ENCODE data around the gene MSI1.
"Not testable (repeated sequence)": the region's sequence is repeated elsewhere in the genome, so short reads cannot be mapped to it uniquely, and the experiment has no call there.

The MSI1 gene

GRCh38 chr12:120356567-120357030, 12.4 kb downstream of the MSI1 start:
- peak; percentile 92 for DNase-seq (ENCODE audit: low read depth)

DNA sequence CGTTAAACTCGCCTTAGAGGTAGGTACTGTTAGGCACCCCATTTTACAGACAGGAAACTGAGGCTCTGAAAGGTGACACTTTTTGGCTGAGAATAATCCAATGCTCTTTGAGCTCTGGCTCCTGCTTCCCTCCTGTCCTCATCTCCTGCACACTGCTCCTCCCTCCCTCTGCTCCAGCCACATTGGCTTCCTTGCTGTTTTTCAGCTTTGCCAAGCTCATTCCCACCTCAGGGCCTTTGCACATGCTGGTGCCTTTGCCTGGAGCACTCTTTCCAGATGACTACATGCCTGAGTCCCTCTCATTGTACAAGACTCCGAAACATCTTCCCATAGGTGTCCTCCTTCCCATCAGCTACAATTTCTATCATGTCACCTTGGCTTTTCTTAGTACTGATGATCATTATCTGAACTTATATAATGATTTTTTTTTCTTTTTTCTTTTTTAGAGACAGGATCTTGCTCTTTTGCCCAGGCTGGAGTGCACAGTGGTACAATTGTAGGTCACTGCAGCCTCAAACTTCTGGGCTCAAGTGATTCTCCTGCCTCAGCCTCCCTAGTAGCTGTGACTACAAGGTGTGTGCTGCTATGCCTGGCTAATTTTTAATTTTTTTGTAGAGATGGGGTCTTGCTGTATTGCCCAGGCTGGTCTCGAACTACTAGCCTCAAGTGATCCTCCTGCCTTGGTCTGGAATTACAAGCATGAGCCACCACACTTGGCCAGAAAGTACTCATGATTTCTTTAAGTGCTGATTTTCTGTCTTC, 15.2 kb downstream of the MSI1 start:
- no peak for DNase-seq (ENCODE audit: low read depth)

- DNase-seq (ENCODE audit: low read depth) = no peak
These were observed 15.8 kb downstream of the MSI1 start for GRCh38 chr12:120353136-120353535.

- DNase-seq (ENCODE audit: low read depth) = peak; percentile 73
These were observed 16.8 kb downstream of the MSI1 start for GRCh38 chr12:120352117-120352516.

- DNase-seq (ENCODE audit: low read depth) = no peak
These were observed 18.2 kb downstream of the MSI1 start for GRCh38 chr12:120350576-120351350.

DNA sequence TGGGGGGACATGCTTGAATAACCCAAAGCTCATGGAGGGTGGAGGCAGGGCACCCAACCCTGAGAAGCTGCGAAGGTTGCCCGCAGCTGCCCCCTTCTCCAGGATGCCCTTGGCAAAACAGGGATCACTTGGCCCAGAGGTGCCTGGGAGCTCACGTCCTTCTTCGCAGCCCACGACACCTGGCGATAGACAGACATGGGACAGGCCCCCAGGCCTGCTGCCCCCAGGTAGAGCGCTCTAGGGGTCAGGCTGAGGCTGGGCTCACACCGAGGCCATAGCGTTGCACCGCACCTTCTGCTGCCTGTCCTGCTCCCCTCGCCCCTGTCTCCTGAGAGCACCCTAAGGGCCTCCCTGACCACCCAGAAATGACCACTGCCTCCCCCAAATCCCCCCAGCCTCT, 21.2 kb downstream of the MSI1 start:
- DNase-seq (ENCODE audit: low read depth) = no peak

GRCh38 chr12:120346681-120347080, 22.3 kb downstream of the MSI1 start:
- DNase-seq (ENCODE audit: low read depth) = no peak

GRCh38 chr12:120346031-120346430, 22.9 kb downstream of the MSI1 start:
- DNase-seq (ENCODE audit: low read depth) = no peak

GRCh38 chr12:120343692-120344091, 25.3 kb downstream of the MSI1 start:
- no peak for DNase-seq (ENCODE audit: low read depth)

DNA sequence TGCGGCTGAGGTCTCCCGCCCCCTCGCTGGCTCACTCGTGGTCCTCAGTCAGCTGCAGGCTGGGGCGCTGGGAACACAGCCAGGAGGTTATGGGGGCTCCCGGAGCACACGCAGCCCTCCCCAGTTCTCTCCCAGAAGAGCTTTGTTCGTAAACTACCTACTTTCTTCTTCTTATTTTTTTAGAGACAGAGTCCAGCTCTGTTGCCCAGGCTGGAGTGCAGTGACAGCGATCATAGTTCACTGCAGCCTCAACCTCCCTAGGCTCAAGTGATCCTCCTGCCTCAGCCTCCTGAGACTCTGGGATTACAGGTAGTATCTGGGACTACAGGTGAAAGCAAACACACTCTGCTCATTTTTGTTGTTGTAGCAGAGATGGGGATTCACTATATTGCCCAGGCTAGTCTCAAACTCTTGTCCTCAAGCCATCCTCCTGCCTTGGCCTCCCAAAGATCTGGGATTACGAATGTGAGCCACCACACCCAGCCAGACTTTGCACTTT, 25.9 kb downstream of the MSI1 start:
- no peak for DNase-seq (ENCODE audit: low read depth)

DNA sequence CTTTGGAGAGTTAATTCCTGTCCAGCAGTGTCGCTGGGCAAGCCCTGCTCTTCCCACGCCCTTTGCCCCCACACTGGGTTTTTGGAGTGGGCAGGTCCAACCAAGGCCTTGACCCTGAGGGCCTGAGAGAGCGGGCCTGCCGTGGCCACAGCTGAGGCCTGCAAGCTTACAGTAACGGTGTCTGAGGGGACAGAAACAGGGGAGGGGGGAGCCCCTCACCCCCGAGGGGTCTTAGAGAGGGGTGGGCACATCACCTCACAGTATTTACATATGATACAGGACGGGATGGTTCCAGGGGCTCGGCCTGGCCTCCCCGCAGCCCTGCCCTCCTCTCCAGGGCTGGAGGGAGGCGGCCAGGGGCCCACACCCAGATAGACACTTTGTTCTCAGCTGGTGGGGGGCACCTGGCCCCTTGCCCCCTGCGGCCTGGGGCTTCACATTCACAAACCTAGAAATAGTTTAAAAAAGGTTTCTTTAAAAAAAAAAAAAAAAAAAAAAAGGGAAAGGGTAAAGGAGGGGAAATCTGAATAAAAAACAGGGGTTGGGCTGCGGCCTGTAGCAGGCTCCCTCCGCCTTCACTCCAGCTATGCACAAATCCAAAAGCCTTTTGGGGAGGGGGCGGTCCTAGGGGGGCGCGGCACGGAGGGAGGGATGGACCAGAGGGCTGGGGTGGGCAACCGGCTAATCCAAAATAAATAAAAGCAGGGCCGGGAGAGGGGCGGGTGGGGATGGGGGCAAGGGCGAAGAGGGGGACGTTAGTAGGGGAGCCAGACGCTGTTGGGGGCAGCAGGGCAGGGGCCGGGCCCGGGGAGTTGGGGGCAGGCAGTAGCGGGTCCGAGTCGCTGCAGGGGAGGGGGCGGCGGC, 26.6 kb downstream of the MSI1 start:
- DNase-seq (ENCODE audit: low read depth) = no peak

- no peak for DNase-seq (ENCODE audit: low read depth)
These were observed 29.7 kb downstream of the MSI1 start for GRCh38 chr12:120339256-120339655.

DNA sequence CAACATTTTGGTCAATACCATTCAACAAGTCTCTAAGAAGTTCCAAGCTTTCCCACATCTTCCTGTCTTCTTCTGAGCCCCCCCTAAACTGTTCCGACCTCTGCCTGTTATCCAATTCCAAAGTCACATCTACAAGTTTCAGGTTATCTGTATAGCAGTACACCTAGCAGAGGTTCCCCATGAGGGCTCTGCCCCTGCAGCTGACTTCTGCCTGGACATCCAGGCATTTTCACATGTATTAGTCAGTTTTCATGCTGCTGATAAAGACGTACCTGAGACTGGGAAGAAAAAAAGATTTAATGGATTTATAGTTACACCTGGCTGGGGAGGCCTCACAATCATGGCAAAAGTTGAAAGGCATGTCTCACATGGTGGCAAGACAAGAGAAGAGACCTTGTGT, 31.2 kb downstream of the MSI1 start:
- DNase-seq (ENCODE audit: low read depth) = no peak

- not testable (repeated sequence) for DNase-seq (ENCODE audit: low read depth)
These were observed 32.6 kb downstream of the MSI1 start for GRCh38 chr12:120336392-120336791.

GRCh38 chr12:120335447-120335846, 33.5 kb downstream of the MSI1 start:
- DNase-seq (ENCODE audit: low read depth) = peak; percentile 27

- no peak for DNase-seq (ENCODE audit: low read depth)
These were observed 36.4 kb downstream of the MSI1 start for GRCh38 chr12:120332523-120332922.

GRCh38 chr12:120332041-120332440, 36.9 kb downstream of the MSI1 start:
- no peak for DNase-seq (ENCODE audit: low read depth)

DNA sequence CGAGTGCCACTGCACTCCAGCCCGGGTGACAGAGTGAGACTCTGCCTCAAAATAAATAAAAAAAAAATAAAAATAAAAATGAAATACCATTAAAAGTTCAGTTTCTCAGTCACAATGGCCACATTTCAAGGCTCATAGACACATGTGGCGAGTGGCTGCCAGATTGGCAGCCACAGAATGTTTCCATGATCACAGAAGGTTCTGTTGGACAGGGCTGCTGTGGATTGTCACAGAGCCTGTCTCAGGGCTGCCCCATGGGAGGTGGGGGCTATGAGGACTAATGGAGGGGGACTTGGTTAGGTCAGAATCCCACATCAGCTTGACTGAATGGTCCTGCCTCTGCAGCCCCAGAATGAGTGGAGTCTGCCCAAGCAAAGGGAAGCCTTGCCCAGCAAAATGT, 37.6 kb downstream of the MSI1 start:
- no peak for DNase-seq (ENCODE audit: low read depth)

GRCh38 chr12:120328228-120328627, 40.7 kb downstream of the MSI1 start:
- DNase-seq (ENCODE audit: low read depth) = no peak

DNA sequence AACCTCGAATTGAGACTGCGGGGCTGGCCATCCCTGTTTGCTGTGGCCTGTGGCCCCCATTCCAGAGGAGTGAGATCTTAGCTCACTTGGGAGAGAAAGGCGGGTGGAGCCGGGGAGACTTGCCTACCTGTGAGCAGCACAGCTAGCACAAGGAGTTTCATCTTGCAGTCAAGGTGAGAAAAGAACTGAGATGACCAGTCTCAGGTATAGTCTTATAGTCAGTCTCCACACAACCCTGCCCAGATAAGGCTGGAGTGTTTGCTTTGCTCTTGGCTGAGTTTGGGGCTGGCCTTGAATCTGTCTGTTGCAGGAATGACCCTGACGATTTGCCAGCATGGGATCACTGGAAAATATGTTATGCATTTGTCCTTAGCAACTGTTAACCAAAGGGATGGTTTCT, 41.4 kb downstream of the MSI1 start, which contains the start of gene PLA2G1B:
TSS of gene PLA2G1B (minus strand) at position 187 of the 400 bp plus-strand sequence. CDS start at position 161, 26 bp downstream.
- DNase-seq (ENCODE audit: low read depth) = no peak

- no peak for DNase-seq (ENCODE audit: low read depth)
These were observed 44.0 kb downstream of the MSI1 start for GRCh38 chr12:120324841-120325417.

DNA sequence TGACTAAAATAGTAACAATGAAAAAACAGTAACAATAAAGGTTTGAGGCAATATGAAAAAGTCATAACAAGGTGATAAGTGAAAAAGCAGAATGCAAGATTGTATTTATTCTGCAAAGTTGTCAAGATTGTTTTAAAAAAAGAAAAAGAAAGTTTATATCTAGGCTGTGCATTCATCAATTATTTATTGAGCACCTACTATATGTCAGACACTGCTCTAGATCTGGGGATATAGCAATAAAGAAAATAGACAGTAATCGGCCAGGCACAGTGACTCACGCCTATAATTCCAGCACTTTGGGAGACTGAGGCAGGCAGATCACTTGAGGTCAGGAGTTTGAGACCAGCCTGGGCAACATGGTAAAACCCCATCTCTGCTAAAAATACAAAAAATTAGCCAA, 45.2 kb downstream of the MSI1 start:
- DNase-seq (ENCODE audit: low read depth) = no peak

Measured in amniotic epithelial cell (primary cell).